ENCODE data around the gene RPS3. TPM values are rescaled to one million over a fixed set of nuclear protein-coding genes. Genes with fewer than 3 reads are reported as not detected.

Gene RPS3
- polyA plus RNA-seq, 3 donors: 1,248 to 1,563 (median 1,448) TPM

DNA sequence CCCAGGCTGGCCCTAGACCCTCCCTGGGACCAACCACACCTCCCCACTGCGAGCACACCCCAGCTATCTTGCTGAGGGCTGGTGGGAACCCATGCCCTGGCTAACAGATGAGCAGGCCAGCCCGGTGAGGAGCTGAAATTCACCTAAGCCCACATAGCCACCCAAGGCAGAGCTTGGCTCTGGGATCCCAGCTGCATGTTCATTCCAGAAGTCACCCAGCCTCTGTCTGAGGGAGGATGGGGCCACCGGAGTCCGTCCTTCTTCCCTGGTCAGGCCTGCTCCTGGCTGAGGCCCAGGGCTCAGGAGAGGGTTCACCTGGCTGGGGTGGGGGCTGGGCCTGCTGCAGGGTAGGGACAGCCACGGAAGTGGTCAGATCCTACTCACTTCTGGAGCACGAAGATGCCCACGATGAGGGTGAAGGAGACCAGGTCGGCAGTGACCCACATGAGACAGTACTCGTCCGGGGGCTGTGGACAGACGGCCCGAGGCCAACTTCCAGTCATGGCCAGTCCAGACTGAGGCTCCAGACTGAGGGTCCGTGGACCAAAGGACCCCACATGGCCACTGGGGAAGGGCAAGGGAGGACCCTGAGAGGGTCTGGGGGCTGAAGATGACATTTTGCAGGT, 40.3 kb downstream of the RPS3 start:
- no peak overlapping the region for H3K4me2 ChIP-seq (replicated peaks; ENCODE audit: extremely low read depth, low read length, poor library complexity, severe bottlenecking)
- Mint-ChIP-seq H3K27me3 (ENCODE audit: low read depth in 3 of 3) (peaks cover 3 to 6% (median 4%) of the 10 kb centered on the region in 3 donors), H3K36me3 (peaks cover 31 to 36% of the 10 kb centered on the region in 2 donors), H3K27ac (no peak overlapping the region), H3K4me1 (no peaks in the 10 kb centered on the region), H3K9me3 (no peaks in the 10 kb centered on the region), H3K4me3 (no peak overlapping the region)
- H3K36me3 ChIP-seq (replicated peaks in 1 of 2; ENCODE audit: control insufficient read depth in 1 of 2, insufficient read depth in 2 of 2, low read length in 2 of 2): peaks cover 0 to 16% of the 10 kb centered on the region in 2 donors
- H2AFZ ChIP-seq (ENCODE audit: insufficient read depth, low read depth, low read length, poor library complexity, severe bottlenecking): no peak overlapping the region
- 95% methylated on average over 12 of the region's 13 CpGs for WGBS (ENCODE audit: insufficient coverage)
- DNase-seq: no peak
- no peaks in the 10 kb centered on the region for H3K79me2 ChIP-seq (ENCODE audit: insufficient read depth, low read length)
- H3K9ac ChIP-seq (ENCODE audit: insufficient read depth, low read length, poor library complexity, severe bottlenecking): no peak overlapping the region
- TF ChIP-seq, protein P1, sequence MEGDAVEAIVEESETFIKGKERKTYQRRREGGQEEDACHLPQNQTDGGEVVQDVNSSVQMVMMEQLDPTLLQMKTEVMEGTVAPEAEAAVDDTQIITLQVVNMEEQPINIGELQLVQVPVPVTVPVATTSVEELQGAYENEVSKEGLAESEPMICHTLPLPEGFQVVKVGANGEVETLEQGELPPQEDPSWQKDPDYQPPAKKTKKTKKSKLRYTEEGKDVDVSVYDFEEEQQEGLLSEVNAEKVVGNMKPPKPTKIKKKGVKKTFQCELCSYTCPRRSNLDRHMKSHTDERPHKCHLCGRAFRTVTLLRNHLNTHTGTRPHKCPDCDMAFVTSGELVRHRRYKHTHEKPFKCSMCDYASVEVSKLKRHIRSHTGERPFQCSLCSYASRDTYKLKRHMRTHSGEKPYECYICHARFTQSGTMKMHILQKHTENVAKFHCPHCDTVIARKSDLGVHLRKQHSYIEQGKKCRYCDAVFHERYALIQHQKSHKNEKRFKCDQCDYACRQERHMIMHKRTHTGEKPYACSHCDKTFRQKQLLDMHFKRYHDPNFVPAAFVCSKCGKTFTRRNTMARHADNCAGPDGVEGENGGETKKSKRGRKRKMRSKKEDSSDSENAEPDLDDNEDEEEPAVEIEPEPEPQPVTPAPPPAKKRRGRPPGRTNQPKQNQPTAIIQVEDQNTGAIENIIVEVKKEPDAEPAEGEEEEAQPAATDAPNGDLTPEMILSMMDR (IDR thresholded peaks at IDR 0.05): no peak
- no peak overlapping the region for H3K4me3 ChIP-seq (replicated peaks in 1 of 3; ENCODE audit: low read depth in 2 of 3, low read length in 3 of 3)
- no peaks in the 10 kb centered on the region for H3K9me3 ChIP-seq (replicated peaks in 1 of 2; ENCODE audit: control insufficient read depth in 1 of 2, insufficient read depth in 1 of 2, low read length in 2 of 2)
- intact Hi-C loops (cut with micrococcal nuclease): no loop called here
- H3K27me3 ChIP-seq (ENCODE audit: control insufficient read depth in 2 of 2, insufficient read depth in 2 of 2, low read length in 2 of 2): no peaks in the 10 kb centered on the region
- no peaks in the 10 kb centered on the region for H4K20me1 ChIP-seq (ENCODE audit: insufficient read depth, low read length)
- H3K4me1 ChIP-seq (ENCODE audit: control insufficient read depth in 1 of 2, insufficient read depth in 2 of 2, low read length in 2 of 2): no peaks in the 10 kb centered on the region
- H3K27ac ChIP-seq (ENCODE audit: low read depth in 1 of 2, low read length in 2 of 2): no peak overlapping the region

DNA sequence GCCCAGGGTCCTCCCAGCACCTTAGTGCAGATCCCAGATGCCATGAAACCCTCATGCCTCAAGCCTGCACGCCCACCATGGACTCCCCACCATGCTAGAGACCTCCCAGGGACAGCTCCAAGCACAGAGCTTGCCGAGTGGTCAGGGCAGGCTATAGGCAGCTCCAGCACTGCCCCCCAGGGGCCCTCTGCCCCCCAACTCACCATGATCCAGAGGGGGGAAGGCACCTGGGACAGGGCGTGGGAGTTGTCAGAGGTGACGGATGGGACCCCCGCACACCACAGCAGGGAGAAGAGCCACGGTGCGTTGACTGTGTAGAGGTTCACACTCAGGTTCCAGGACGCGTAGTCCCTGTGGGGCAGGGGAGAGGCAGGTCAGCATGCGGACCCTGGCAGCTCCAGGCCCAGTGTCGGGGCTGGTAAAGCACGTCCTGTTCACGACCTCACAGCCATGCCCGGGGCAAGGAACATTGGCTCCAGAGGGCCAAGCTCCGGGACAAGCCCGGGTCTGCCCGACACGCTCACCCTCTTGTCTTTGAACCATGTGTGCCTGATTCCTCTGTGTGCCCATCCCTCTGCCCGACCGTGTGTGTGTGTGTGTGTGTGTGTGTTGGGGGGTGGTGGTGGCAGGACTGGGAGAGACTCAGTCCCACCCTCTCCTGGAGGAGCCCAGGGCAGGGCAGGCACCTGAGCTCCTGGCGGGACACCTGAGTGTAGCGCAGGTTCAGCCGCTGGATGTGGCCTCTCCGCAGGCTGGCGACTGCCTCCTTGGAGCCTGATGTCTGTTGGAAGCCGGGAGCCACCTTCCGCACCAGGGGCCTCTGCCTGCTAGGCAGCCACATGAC, 41.9 kb downstream of the RPS3 start:
- Histone ChIP-seq H3K79me2 (ENCODE audit: insufficient read depth, low read length) (no peaks in the 10 kb centered on the region), H3K4me2 (replicated peaks; ENCODE audit: extremely low read depth, low read length, poor library complexity, severe bottlenecking) (no peak overlapping the region), H3K36me3 (replicated peaks in 1 of 2; ENCODE audit: control insufficient read depth in 1 of 2, insufficient read depth in 2 of 2, low read length in 2 of 2) (peaks cover 0 to 9% of the 10 kb centered on the region in 2 donors), H3K9ac (ENCODE audit: insufficient read depth, low read length, poor library complexity, severe bottlenecking) (no peak overlapping the region), H3K4me1 (ENCODE audit: control insufficient read depth in 1 of 2, insufficient read depth in 2 of 2, low read length in 2 of 2) (no peaks in the 10 kb centered on the region), H3K27ac (ENCODE audit: low read depth in 1 of 2, low read length in 2 of 2) (no peak overlapping the region), H3K4me3 (replicated peaks in 1 of 3; ENCODE audit: low read depth in 2 of 3, low read length in 3 of 3) (no peak overlapping the region), H4K20me1 (ENCODE audit: insufficient read depth, low read length) (no peaks in the 10 kb centered on the region), H2AFZ (ENCODE audit: insufficient read depth, low read depth, low read length, poor library complexity, severe bottlenecking) (no peak overlapping the region), H3K9me3 (replicated peaks in 1 of 2; ENCODE audit: control insufficient read depth in 1 of 2, insufficient read depth in 1 of 2, low read length in 2 of 2) (no peaks in the 10 kb centered on the region), H3K27me3 (ENCODE audit: control insufficient read depth in 2 of 2, insufficient read depth in 2 of 2, low read length in 2 of 2) (no peaks in the 10 kb centered on the region)
- no peaks in the 10 kb centered on the region for H3K4me1 Mint-ChIP-seq
- intact Hi-C loops (cut with micrococcal nuclease): no loop called here
- no peak overlapping the region for H3K4me3 Mint-ChIP-seq
- WGBS (ENCODE audit: insufficient coverage): 93% methylated on average over 20 of the region's 27 CpGs
- no peak overlapping the region for H3K27ac Mint-ChIP-seq
- no peak for DNase-seq
- H3K27me3 Mint-ChIP-seq (ENCODE audit: low read depth in 3 of 3): peaks cover 0 to 4% (median 3%) of the 10 kb centered on the region in 3 donors
- no peaks in the 10 kb centered on the region for H3K9me3 Mint-ChIP-seq
- TF ChIP-seq, protein P1 (IDR thresholded peaks at IDR 0.05): no peak
- H3K36me3 Mint-ChIP-seq: peaks cover 18 to 28% of the 10 kb centered on the region in 2 donors

All from CD14-positive monocyte (primary cell).